ENCODE measurements around the gene RRM2.

The RRM2 gene

GRCh38 chr2:10135296-10136089 is 13.0 kb downstream of the RRM2 start:
- TF ChIP-seq CTCF (IDR thresholded peaks at IDR 0.05; ENCODE audit: extremely low read depth, missing control alignments) = no peak
- DNase-seq (ENCODE audit: low spot score) = no peak

DNA sequence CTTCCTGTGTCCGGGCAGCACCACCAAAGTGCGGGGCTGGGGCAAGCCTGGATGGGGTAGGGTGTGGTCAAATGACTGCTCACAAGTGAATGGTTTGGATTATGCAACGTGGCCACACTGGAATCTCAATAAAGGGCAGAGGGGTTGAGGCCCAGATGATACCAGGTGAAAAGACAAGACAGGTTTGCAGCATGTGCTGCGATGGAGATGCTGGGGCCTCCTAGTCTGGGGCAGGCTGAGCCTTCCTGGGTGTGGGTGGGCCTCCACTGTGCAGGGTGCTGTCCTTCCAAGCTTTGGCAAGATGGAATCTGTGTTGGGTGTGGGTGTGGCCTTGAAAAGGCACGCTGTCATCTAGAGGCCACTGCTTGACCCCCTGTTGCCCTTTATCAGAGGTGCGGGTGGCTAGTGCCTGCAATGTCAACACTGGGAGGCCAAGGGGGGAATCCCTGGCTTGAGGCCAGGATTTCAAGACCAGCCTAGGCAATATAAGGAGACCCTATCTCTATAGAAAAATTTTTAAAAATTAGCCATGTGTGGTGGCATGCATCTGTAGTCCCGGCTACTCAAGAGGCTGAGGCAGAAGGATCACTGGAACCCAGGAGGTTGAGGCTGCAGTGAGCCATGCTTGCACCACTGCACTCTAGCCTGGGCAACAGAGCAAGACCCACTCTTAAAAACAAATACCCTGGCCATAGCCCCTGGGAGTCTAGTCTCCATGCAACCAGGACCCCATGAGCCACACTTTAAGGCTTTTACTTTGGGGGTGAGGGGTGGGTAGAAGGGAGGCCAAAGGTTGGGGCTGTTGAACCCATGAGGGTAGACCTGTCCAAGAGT is 13.8 kb downstream of the RRM2 start:
- no peak for DNase-seq (ENCODE audit: low spot score)
- TF ChIP-seq CTCF (IDR thresholded peaks at IDR 0.05; ENCODE audit: extremely low read depth, missing control alignments) = no peak

DNA sequence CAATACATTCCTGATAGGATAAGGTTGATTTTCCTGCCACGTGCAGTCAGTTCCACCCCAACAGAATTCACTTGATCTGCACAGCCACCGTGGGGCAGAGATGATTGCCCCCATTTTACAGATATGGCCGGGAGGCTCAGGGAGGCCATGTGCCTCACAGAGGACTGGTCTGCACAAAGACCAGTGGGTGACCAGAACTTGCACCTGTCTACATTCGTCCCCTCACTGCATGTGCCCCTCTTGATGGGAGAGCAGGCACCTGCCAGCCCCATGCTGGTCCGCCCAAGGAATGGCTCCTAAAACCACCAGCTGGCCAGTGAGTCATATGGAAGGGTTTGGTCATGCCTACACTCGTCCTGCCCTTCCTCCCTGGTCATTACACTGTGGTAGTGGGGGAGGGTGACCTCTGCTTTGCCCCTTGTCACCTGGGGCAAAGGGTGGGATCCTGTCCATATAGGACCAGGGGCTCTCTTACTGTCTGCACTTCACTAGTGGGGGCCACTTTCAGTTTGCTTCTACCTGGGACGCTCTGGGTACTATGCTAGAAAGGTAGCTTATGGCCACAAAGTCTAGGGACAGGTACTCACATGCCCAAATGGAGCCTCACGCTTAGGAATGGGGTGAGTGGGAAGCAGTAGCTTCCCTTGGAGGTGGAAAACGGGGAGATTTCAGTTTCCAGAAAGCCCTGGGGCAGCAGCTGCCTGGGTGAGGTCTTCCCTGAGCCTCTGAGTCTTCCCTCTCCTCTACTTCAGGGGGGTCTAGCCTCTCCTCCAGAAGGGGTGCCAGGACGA is 14.7 kb downstream of the RRM2 start:
- no peak for TF ChIP-seq CTCF (IDR thresholded peaks at IDR 0.05; ENCODE audit: extremely low read depth, missing control alignments)
- DNase-seq (ENCODE audit: low spot score) = no peak

- TF ChIP-seq CTCF (IDR thresholded peaks at IDR 0.05; ENCODE audit: extremely low read depth, missing control alignments) = no peak
- no peak for DNase-seq (ENCODE audit: low spot score)
These were observed 17.0 kb downstream of the RRM2 start for GRCh38 chr2:10139536-10139935.

- no peak for TF ChIP-seq CTCF (IDR thresholded peaks at IDR 0.05; ENCODE audit: extremely low read depth, missing control alignments)
- DNase-seq (ENCODE audit: low spot score) = no peak
These were observed 18.5 kb downstream of the RRM2 start for GRCh38 chr2:10140841-10141610.

DNA sequence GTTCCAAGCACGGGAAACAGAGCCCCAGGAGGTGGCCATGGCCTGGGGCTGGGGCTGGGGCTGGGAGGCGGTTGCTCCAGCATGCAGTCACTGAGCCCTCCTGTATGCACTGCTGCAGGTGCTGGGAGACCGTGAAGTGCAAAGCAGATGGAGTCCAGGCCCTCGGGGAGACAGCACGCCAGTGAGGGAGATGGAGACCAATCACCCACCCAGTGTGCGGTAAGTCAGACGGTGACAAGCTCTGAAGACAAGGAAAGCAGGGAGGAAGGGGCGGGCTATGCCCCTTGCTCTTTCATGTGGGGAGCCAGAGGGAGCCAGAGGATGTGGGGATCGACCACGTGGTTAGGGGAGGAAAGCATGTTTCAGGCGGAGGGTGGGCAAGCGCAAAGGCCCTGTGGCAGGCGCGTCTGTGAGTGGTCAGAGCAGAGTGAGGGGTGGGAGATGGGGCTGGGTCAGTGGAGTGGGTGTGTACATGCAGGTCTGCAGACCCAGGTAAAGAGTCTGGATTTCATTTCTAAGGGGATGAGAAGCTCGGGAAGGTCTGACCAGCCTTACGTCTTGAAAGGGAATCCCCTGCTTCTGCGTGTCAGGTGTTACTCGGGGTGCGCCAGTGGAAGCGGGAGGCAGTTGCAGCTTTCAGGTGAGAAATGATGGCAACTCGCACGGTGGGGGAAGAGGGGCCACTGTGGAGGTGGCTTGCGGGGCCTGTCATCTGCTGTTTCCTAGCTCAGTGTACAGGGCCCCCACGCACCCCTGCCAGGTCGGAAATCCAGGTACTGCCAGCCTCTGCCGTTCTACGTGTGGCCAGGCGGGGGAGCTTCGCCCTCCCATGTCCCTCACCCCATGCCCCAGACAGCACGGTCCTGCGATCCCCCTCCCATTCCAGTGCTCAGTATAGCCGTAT is 19.4 kb downstream of the RRM2 start:
- DNase-seq (ENCODE audit: low spot score) = peak; percentile 45
- TF ChIP-seq CTCF (IDR thresholded peaks at IDR 0.05; ENCODE audit: extremely low read depth, missing control alignments) = peak; percentile 33
